Activated naive CD8-positive, alpha-beta T cell treated with anti-CD3 and anti-CD28 coated beads, Interleukin-2, amount 50 U/mL, for 16 hours (primary cell): ENCODE results near the gene ACOX3.

Experiments
- DNase-seq: peaks from one replicate; pipeline ENCODE4 v3.0.0-alpha.2; 2020; ENCODE audit warnings: low read depth, low spot score

The ACOX3 gene

DNA sequence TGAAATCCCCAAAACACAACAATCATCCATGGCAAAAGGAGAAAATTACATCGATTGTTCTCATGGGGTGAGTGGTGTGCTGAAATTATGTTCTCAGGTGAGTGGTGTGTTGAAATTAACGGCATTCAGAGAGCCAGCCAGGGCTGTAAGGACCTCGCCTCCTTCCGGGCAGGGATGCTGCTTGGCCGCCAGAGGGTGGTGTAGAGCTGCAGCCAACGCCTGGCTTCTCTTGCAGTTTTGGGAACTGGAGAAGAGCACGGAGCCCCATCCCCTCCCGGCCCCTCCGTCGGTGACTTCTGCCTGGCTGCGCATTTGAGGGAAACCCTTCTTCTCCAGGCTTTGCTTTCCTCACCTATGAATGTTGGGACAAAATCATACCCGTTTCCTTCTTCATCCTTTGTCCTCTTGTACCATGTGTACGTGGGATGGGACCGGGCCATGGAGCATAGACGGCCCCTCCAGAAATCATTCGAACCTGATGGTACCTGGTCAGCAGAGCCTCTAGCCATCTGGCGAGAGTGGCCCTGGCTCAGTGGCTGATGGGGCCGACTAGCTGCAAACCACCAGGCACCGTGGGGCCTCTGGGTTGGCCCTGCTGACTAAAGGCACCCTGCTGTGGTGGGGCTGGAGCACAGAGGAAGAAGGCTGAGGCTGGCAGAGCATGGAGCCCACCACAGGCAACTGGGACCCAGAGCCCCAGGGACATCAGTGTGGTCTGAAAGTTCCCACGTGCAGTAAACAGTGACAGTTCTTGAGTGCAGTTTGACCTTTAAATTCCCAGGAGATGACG, 28.4 kb upstream of the ACOX3 start:
- no peak for DNase-seq

DNA sequence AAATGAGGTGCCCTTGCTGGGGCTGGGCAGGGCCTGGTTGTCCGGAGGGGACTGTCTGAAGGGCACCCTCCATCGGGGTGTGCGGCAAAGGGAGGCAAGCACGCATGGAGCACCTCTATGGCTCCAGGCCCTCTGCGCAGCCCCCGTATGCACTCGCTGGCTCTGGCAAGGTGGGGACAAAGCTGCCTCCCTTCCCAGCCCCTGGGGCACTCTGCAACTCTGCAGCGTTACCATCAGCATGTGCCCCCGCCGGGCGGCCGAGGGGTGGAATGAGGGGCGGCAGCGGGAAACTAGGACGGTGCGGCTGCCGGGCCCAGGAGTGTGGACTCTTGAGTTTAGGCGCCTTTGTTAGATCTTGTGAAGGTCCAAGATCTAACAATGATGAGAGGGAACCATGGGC, 26.5 kb upstream of the ACOX3 start:
- no peak for DNase-seq

DNA sequence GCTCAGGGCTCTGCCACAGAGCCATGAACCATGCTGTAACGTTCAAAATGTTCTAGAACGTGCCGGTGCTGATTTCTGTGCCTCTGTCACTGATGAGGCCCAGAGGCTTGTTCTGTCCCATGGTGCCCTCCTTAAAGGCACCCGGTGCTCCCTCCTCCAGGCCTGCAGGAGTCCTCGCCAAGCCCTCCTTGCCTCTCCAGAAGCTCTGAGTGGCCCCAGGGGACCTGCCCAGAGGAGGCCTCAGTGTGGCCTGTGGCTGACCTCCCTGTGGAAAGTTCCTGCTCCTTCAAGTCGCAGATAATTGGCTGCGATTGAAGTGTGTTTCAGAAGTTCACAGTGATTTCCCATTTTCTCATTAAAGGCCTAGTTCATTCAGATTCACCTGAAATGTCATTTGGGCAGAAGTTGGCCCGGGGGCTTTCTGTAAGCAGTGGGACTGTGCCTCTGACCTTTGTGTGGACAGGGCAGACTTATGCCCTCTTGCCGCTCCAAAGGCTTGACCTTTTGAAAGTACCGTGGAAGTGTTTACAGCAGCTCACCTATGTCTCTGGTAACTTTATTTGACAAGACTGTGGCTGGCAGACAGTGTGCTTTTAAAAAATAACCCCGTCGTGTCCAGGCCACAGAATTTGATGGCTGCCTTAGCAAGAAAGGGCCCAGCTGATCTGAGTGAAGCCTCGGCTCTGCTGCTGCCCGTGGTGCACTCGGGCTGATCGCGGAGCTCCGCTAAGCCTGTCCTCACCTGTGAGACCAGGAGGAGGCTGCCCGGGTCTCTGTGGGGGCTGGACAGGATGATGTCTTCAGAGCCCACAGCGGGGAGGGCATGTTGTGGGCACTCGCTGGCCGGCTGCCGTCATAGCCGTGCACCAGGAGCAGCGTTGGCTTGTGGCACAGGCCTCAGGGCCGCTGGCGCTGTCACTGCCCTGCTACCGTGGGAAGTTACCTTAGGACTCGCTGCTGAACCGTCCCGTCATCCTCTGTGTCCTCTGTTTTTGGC, 25.4 kb upstream of the ACOX3 start:
- DNase-seq = no peak

DNA sequence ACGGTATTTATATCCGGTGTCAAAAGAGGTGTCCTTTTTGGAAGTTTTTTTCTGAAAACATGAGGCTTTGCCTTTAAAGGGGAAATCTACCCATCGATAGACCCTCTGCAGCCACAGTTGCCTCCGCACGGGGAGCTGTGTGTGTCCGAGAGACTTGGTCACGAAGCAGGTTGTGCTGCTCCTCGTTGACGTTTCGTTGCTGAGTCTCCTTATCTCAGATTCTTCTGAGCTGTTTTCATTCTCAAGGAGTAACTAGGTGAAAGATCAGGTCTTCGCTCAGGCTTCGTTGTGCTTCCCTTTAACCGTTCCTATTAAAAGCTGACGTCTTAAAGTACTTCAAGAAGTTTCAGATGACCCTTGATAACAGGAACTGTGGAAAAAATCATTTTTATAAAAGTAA, 23.9 kb upstream of the ACOX3 start:
- no peak for DNase-seq

DNA sequence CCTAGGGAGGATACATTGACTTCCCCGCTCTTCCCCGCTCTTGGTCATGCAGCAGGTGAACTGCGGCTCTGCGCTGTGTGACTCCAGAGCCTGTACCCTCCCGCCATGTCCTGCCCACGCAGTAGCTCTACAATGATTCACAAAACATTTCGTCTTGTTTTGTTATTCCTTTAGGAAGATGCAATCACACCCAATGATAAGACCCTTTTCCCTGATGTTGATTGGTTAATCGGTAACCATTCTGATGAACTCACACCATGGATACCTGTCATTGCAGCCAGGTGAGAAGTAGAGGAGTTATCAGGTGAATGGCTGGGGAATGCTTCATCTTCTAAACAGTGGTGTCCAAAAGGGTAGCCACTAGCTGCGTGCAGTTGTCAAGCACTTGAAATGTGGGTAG, 23.3 kb upstream of the ACOX3 start:
- DNase-seq = no peak

DNA sequence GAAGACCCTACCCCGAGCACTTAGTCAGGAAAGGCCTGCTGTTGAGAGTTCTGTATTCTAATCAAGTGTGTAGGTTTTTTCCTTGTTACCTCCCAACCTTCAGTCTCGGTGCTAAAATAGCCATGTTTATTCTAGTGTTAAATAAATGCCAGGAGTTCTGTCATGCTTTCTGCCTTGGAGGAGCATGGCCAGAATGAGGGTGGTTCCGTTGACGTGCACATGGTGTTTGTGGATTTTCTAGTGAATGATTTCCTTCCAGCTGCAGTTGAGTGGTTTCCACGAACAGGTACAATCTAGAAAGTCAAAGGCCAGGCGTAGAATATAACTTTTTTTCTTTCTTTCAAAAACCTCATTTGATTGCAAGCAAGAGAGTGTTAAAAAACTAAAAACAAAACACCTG, 21.1 kb upstream of the ACOX3 start:
- no peak for DNase-seq

DNA sequence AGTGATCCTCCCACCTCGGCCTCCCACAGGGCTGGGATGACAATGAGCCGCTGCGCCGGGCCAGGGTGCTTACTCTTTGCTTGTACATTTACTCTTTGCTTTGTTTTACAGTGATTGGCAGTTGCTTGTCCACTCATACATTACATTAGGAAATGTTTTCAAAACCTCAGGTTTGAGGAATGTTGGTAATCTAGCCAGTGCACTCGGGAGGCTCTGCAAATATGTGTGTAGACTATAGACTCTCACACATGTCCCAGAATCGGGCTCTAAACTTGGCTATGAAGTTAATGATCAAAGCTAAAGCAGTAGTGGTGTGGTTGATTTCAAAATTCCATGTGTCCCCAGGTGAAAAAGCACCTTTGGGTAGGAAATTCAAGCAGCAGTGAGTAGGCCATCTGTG, 20.6 kb upstream of the ACOX3 start:
- DNase-seq = no peak

DNA sequence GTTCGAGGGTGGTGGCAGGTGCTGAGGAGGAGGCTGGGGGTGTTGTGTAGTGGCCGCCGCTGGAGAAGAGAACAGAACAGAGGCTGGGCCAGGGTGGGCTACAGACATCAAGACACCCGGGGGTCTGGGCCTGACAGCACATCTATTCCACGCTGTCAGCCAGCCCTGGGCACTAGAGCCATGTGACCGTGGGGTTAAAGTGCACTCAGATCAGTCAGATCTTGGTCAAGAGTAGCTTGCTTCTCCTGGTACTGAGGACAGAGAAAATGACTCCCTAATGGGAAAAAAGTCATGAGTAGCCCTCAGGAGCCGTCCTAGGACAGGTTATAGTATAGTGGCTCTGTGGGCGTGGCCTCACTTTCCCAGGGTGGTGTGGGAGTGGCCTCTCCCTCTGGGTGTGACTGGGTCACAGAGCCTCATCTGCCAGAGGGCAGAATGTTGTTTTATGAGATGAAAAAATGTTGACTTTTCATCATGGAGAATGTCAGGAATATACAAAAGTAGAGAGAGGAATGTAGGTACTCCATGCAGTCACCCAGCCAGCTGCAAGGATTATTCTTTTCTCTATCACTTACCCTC, 19.4 kb upstream of the ACOX3 start:
- DNase-seq = no peak

DNA sequence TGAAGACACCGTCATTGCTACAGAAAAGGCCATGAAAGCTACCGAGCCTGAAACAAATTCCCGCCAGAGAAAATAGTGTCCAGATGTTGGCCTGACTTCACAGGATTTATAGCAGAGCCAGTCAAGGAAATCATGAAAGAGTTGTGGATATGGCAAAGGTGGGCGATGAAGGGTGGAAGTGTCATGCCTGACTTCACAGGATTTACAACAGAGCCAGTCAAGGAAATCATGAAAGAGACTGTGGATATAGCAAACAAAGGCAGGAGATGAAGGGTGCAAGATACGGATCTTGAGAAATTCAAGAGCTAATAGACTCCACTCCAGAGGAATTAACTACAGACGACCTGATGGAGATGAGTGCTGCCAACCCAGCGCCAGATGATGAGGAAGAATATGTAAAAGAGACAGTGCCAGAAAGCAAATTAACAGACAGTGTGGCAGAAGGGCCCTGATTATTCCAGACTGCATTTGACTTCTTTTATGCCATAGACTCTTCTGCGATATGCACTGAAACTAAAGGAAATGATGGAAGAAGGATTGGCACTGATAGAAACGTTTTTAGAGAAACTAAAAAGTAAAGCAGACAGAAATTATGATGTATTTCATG, 17.2 kb upstream of the ACOX3 start:
- no peak for DNase-seq

DNA sequence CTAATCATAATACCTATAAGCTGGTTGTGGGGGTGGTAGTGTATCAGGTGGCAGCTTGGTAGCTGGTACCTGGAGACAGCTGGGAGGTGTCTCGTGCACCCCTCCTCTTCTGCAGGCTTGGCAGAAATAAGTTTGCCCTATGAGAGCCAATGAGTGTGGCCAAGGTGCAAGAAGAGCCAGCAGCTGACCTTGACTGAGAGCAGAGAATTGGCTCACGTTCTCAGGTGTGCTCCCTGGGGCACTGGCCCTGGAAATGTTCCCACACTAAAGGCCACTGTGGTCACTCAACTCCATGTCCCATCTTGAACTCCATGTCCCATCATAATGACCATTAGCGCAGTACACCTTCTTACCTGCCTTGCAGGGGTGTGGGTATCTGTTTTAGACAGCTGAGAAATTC, 13.4 kb upstream of the ACOX3 start:
- DNase-seq = no peak

DNA sequence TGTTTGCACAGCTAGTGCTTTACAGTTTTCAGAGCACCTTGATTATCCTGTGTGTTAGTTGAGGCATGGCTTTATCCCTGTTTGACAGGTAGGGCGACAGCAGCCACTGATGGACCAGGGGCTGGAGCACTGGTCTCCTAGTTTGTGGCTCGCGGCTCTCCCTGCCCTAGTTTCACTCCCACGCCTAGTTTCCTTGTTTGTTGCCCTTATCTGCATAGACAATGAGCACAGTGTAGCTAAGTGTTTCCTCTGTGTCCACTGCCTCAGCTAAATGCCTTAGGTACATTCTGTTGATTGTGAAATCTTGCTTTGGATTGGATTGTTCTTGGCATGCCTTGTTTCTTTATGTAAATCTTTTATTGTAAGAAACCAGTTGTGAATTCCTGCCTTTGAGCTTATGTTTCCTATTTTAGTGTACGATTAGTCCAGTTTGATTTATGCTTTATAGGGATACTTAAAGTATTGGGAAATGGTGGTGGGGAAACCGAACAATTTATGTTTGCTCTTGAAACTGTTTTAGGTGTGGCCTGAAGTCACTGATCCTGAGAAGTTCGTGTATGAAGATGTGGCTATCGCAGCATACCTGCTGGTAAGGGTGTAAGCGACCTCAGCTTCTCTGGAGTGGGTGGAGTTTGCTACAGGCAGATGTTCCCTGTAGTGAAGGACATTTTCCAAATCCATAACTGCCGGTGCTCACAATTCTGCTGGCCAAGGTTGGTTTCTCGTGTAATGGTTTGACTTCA, 11.1 kb upstream of the ACOX3 start:
- DNase-seq = no peak

DNA sequence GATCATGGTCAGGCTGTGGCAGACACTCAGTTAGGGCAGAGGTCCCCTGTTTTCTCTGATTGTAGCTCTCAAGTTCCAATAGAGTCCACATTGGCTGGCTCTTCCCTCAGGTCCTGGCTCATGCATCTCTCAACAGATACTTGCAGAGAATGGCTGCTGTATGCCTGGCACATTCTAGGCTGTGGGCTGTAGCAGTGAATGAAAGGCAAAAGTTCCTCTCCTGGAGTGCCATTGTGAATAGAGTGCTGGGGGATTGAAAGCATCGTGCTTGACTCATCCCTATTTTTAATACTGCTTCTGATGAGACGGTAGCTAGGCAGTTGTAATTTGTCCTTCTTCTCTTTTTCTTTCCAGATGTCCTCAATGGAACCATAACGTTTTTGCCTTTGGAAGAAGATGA, 5.6 kb upstream of the ACOX3 start:
- DNase-seq = no peak

DNA sequence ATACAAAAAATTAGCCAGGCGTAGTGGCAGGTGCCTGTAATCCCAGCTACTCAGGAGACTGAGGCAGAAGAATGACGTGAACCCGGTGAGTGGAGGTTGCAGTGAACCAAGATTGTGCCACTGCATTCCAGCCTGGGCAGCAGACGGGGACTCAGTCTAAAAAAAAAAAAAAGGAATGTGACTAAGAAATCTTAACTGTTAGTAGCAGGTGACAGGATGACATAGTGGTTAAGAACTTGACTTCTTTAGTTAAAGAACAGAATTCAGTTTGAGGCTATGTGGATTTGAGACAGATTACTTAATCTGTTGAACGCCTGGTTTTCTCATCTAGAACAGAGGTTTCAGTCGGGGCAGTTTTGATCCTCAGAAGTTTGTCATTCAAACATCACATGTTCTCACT, 3.3 kb upstream of the ACOX3 start:
- no peak for DNase-seq

DNA sequence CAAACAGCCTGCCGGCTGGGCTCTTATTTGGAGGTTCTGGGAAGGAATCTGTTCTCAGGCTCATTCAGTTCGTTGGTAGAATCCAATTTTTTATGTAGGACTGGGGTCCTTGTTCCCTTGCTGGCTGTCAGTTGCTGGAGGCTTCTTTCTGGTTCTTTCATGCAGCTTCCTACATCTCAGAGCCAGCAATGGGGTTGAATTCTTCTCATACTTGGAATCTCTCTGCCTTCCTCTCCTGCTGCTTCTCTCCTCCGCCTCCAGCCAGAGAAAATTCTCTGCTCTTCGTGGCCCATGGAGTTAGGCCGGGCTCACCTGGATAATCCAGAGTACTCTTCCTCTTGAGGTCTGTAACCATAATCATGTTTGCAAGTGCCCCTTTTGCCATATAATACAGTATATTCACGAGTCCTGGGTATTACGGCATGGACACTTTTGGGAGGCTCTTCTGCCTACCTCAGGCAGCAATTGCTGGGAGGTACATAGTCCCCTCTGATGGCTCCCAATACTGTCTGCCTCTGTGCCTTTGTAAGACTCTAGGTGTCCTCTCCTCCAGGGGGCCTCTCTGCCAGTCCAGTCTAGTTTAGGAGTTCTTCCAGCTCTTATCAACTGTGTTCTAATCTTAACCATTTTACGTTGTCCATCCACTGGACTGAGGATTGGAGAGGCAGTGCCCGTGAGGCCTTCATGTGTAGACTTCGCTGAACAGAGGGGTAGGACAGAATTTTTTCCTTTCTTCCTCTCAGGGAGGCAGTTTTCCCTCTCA, 2.3 kb upstream of the ACOX3 start:
- DNase-seq = no peak

DNA sequence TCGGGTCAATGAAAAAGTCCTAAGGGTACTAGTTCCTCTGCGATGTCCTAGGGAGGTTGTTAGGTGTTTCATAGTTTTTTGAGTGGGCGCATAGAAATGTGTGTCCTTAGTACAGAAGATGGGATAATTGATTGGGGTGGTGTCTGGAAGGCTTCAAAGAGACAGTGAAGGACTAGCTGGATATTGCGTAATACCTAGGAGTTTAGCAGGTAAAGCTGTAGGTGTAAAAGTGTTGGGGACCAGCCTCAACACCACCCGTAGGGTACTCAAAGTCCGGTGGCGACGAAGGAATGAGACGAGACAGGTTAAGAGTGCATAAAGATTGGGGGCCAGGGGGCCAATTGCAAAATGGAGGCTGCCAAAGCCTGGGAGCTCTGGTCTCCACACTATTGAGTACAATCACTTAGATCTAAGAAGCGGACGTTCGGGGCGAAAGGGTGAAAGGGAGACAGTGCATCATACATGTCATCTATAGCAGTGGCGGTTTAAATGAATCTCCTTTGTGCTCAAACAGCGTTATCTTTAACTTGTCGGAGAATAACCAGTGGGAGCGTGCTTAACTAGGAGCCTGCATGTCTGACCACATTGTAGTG, 1.1 kb upstream of the ACOX3 start:
- DNase-seq = no peak

DNA sequence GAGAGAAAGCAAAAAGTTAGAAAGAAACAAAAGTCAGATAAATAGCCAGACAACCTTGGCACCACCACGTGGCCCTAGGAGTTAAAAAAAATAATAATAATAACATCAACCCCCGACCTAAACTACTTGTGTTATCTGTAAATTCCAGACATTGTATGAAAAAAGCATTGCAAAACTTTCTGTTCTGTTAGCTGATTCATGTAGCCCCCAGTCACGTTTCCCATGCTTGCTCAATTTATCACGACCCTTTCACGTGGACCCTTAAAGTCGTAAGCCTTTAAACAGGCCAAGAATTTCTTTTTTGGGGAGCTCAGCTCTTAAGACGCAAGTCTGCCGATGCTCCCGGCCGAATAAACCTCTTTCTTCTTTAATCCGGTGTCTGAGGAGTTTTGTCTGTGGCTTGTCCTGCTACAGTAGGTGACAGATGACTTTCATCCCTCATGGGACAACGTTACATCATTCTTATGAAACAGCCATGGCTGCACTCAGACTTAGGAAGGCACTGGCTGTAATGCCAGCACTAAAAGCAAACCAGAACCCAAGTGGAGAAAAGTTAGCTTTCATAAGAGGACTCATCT, 520 bp downstream of the ACOX3 start:
- DNase-seq = no peak

DNA sequence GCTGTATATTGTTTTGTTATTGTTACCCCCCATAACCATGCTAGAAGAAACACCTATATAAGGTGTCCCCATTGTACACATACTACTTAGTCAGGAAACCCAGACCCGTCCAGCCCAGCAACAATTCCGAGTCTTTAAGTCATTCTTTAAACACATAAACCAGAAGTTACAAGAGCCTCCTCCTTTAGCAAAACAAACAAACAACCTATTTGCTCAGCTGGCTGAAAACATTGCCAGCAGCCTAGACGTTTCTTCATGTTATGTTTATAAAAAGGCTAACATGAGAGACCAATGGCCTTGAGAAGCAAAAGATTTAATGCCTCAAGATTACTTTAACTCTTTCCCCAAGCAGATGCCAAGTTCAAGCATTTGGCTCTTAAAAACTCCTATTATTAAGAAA, 1.4 kb downstream of the ACOX3 start:
- no peak for DNase-seq

DNA sequence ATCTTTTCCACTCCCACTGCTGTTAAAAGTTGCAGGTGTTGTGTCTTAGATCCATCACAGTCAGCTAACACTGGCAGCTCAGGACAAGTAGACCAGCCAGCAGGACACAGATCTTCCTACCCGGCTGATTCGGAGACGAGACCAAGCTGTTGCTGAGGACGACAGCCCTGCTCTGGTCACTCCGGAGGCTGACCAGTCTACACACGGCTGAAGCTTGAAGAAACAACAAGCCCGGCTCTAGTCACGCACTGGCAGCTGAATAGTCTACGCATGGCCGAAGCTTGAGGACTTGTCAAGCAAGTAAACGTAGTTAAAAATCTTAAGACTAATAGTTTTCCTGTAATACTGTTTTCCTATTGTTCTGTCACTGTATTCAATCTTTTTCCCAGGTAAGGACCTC, 1.8 kb downstream of the ACOX3 start:
- DNase-seq = no peak

DNA sequence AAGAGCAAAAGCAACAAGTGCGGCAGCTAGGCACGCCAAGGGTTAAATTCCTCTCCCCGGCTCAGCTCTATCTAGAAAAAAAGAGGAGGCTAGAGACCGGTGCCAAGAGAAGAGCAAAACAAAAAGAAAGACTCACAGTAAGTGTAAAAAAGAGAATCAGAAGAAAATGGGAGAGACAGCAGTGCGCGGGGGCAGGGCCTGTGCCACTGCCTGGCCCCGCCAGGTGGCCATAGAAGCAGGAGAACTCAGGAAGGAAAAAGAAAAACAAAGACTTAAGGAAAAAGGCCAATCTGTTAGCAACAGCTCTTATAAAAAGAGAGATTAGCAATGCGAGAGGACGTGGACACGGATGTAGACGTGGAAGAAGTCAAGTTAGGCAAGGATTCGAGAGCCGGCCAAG, 3.2 kb downstream of the ACOX3 start:
- no peak for DNase-seq

DNA sequence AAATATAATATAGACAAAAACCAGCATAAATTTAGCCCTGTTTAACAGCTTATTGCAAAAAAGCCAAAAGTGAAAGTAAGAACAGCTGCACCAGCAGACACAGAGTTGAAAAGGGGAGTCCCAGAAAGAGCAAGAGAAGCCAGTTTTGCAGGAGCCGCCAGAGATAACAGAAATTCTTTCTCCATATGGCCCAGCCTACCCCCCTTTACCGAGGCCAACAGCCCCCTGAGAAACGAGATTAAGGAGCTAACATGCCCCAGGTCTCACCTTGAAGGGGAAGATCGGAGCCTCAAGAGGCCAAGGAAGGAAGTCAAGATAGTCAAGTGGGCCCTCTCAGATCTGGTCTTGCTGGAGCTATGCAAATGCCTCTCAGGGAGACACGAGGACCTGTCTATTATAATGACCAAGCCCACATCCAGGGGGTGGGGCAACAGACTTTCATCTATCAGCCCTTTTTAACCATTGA, 4.8 kb downstream of the ACOX3 start:
- no peak for DNase-seq
